AG04450 (cell line): ENCODE data around the gene LRCH2. TPM values are rescaled to one million over a fixed set of nuclear protein-coding genes. Genes with fewer than 3 reads are reported as not detected.

Experiments used
- CTCF ChIA-PET: fragments of 300-600, 350-600 bp; formaldehyde crosslinking; extraction: SDS; loops from one replicate; lab custom pipeline; 2022; ENCODE audit warnings: antibody characterized with exemption, inconsistent platforms; lab: Charles Lee
- POLR2A ChIA-PET: fragments of 350-600 bp; formaldehyde crosslinking; extraction: SDS; loops from one replicate; lab custom pipeline; 2021; ENCODE audit warnings: antibody characterized with exemption, inconsistent platforms; lab: Yijun Ruan, JAX
- DNase-seq: peaks from one replicate; pipeline ENCODE4 v3.0.0-alpha.2; 2011; ENCODE audit warnings: low read depth, low spot score
- H3K27ac ChIP-seq: one replicate; pipeline ENCODE4 v1.5.1; 2012; ENCODE audit warnings: low read depth, low read length, control low read depth
- H3K27me3 ChIP-seq: one replicate; pipeline ENCODE4 v1.6.0; 2012; ENCODE audit warnings: low read length; ENCODE audit not compliant: control insufficient read depth, insufficient read depth
- H3K4me3 ChIP-seq: 2 replicates; pipeline ENCODE4 v1.5.1; 2011; ENCODE audit warnings: mild to moderate bottlenecking, low read depth, low read length, control low read depth
- H3K9me3 ChIP-seq: 2 replicates; pipeline ENCODE4 v1.5.1; 2012; ENCODE audit warnings: low read length; ENCODE audit not compliant: control insufficient read depth, insufficient read depth
- polyA plus RNA-seq: library from polyadenylated mRNA; depleted of rRNA; stranded (reverse); fragments of >200 nt; gene quantifications from 2 replicates; pipeline ENCODE4 v1.2.3, GENCODE V29; 2011
- TF ChIP-seq, protein P1 (sequence below): IDR thresholded peaks from 2 replicates; pipeline ENCODE4 v1.5.1; 2011; ENCODE audit warnings: low read depth, low read length, control low read depth, inconsistent platforms

The LRCH2 gene
- polyA plus RNA-seq, 1 experiment: 6.1 TPM

DNA sequence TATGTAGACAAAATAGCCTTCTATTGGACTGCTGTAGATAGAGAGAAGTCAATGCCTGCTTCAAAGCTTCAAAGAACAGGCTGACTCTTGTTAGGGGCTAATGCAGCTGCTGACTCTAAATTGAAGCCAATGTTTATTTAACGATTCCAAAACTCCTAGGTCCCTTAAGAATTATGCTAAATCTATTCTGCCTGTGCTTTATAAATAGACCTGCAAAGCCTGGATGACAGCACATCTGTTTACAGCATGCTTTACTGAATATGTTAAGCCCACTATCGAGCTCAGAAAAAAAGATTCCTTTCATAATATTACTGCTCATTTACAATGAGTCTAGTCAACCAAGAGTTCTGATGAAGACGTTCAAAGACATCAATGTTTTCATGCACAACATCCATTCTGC, 99.5 kb downstream of the LRCH2 start:
- TF ChIP-seq, protein P1, sequence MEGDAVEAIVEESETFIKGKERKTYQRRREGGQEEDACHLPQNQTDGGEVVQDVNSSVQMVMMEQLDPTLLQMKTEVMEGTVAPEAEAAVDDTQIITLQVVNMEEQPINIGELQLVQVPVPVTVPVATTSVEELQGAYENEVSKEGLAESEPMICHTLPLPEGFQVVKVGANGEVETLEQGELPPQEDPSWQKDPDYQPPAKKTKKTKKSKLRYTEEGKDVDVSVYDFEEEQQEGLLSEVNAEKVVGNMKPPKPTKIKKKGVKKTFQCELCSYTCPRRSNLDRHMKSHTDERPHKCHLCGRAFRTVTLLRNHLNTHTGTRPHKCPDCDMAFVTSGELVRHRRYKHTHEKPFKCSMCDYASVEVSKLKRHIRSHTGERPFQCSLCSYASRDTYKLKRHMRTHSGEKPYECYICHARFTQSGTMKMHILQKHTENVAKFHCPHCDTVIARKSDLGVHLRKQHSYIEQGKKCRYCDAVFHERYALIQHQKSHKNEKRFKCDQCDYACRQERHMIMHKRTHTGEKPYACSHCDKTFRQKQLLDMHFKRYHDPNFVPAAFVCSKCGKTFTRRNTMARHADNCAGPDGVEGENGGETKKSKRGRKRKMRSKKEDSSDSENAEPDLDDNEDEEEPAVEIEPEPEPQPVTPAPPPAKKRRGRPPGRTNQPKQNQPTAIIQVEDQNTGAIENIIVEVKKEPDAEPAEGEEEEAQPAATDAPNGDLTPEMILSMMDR: no peak
- no peak overlapping the region for H3K4me3 ChIP-seq
- no peaks in the 10 kb centered on the region for H3K9me3 ChIP-seq
- ChIA-PET CTCF (interaction anchor here (0.8 kb wide), 1 partner anchor 13 kb away, joined by 4 read pairs; no protein-coding TSS in a partner anchor), POLR2A (no interaction called here)
- H3K27me3 ChIP-seq: no peaks in the 10 kb centered on the region
- H3K27ac ChIP-seq: no peak overlapping the region
- no peak for DNase-seq

DNA sequence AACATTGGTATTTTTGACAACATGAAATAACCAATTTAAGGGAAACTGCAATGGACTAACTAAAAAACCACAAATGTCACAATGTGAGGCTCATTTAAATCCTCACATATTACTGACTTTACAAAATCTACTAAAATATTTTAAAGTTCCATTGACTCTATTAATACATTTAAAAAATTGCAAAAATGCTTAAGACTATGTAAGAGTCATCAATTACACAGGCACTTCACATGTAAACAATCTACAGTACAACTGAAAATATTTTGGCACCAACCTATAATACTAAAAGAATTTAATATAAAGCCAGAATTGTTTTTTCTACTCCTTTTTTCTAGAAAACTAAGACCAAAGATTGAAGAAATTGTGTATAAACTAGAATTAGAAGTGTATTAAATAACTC, 121.5 kb downstream of the LRCH2 start:
- TF ChIP-seq, protein P1: no peak
- H3K27ac ChIP-seq: no peak overlapping the region
- H3K9me3 ChIP-seq: no peaks in the 10 kb centered on the region
- H3K27me3 ChIP-seq: no peaks in the 10 kb centered on the region
- DNase-seq: no peak
- ChIA-PET POLR2A (no interaction called here), CTCF (no interaction called here)
- H3K4me3 ChIP-seq: no peak overlapping the region

DNA sequence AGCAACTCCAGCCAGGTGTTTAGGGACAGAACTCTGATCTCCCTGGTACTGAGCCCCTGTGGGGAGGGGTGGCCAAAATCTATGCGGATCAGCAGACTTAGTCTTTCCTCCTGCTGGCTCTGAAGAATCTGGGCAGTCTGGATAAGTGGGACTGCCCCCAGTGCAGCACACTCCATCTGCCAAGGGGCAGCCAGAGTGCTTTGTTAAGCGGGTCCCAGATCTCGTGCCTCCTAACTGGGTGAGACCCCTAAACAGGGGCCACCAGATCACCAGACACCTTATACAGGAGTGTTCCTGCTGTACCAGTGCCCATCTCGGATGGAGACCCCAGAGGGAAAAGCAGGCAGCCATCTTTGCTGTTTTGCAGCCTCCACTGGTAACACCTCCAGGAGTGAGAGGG, 135.0 kb downstream of the LRCH2 start:
- ChIA-PET CTCF (no interaction called here), POLR2A (no interaction called here)
- H3K27ac ChIP-seq: no peak overlapping the region
- DNase-seq: no peak
- H3K4me3 ChIP-seq: no peak overlapping the region
- H3K27me3 ChIP-seq: no peaks in the 10 kb centered on the region
- TF ChIP-seq, protein P1: no peak
- H3K9me3 ChIP-seq: no peaks in the 10 kb centered on the region

DNA sequence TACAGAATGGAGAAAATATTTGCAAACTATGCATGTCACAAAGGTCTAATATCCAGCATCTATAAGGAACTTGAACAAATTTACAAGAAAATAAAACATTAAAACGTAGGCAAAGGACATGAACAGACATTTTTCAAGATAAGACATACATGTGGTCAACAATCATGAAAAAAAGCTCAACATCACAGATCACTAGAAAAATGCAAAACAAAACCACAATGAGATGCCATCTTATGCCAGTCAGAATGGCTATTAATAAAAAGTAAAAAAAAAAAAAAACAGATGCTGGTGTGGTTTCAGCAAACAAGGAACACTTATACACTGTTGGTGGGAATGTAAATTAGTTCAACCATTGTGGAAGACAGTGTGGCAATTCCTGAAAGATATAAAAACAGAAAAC, 140.7 kb downstream of the LRCH2 start:
- POLR2A ChIA-PET: no interaction called here
- Histone ChIP-seq H3K9me3 (no peaks in the 10 kb centered on the region), H3K27ac (no peak overlapping the region), H3K27me3 (no peaks in the 10 kb centered on the region), H3K4me3 (no peak overlapping the region)
- DNase-seq: no peak
- CTCF ChIA-PET: interaction anchor here (0.7 kb wide), 1 partner anchor 42 kb away, joined by 4 read pairs; no protein-coding TSS in a partner anchor
- TF ChIP-seq, protein P1: no peak

DNA sequence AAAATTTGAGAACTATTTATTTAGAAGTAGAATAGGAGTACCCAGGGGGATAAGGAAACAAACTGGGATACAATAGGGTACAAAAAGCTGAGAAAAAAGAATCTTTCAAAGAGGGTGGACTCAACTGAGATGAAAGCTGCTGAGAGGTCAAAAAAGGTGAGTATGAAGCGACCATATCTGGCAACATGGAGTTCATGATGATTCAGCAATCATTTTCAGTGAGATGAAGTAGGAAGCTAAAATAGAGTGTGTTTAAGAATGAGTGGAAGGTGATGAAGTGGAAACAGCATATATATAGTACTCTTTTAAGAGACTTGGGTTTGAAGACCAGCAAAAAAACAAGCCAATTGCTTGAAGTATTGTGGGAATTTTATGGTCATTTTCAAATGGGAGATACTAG, 144.5 kb downstream of the LRCH2 start:
- Histone ChIP-seq H3K4me3 (no peak overlapping the region), H3K9me3 (no peaks in the 10 kb centered on the region; the same call in 1 of the 2 replicates), H3K27me3 (no peaks in the 10 kb centered on the region), H3K27ac (no peak overlapping the region)
- ChIA-PET CTCF (no interaction called here), POLR2A (no interaction called here)
- DNase-seq: no peak
- TF ChIP-seq, protein P1: no peak
